HepG2 (cell line): ENCODE measurements around the gene ROCK1.

Experiments used
- GRHL1 ChIP-seq: sonication (generic); formaldehyde crosslinking; conservative IDR thresholded peaks from 2 replicates; pipeline ENCODE4 v1.8.0; 2022; ENCODE audit warnings: missing genetic modification reagents
- KLF9 ChIP-seq: IDR thresholded peaks from 2 replicates; pipeline ENCODE4 v1.6.1; 2016; ENCODE audit warnings: low read depth
- PAWR ChIP-seq: sonication (generic); formaldehyde crosslinking; IDR thresholded peaks from 2 replicates; pipeline ENCODE4 v1.4.0; 2020; ENCODE audit warnings: missing genetic modification reagents, mild to moderate bottlenecking, borderline replicate concordance
- PAX8 ChIP-seq: sonication (generic); formaldehyde crosslinking; IDR thresholded peaks from 2 replicates; pipeline ENCODE4 v1.8.0; 2022; ENCODE audit warnings: mild to moderate bottlenecking, missing genetic modification reagents, borderline replicate concordance
- ZNF792 ChIP-seq: IDR thresholded peaks from 2 replicates; pipeline ENCODE4 v1.6.1; 2016

DNA sequence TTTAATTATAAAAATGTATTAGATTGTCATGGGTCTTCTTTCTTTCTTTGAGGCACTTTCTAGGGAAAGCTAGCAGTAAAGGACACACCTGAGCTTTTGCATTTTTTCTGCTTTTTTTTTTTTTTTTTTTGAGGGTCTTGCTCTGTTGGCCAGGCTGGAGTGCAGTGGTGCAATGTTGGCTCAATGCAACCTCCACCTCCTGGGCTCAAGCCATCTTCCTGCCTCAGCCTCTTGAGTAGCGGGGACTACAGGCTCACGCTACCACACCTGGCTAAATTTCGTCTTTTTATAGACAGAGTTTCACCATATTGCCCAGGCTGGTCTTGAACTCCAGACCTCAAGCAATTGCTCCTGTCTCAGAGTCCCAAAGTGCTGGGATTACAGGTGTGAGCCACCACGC, 40.5 kb downstream of the ROCK1 start:
- TF ChIP-seq GRHL1 (no peak), PAWR (CRISPR knock-in tag) (no peak), ZNF792 (CRISPR knock-in tag) (no peak), PAX8 (CRISPR knock-in tag) (no peak), KLF9 (no peak)
